GM21360 (cell line): ENCODE results near the gene SLC6A8.
"Not testable (repeated sequence)": the region's sequence is repeated elsewhere in the genome, so short reads cannot be mapped to it uniquely, and the experiment has no call there.

ENCODE experiments used
- ATAC-seq: cut with Tn5 transposase; IDR thresholded peaks from one replicate; pipeline ENCODE4 v1.9.1; 2021; ENCODE audit warnings: mild to moderate bottlenecking, moderate library complexity; ENCODE audit not compliant: unreplicated experiment

The SLC6A8 gene

GRCh38 chrX:153743468-153744209, 55.9 kb downstream of the SLC6A8 start:
- not testable (repeated sequence) for ATAC-seq

- ATAC-seq, result no peak
These were observed 56.7 kb downstream of the SLC6A8 start for GRCh38 chrX:153744210-153745066.

GRCh38 chrX:153745067-153745433, 57.3 kb downstream of the SLC6A8 start:
- not testable (repeated sequence) for ATAC-seq
